ENCODE data around the gene NET1. TPM values are rescaled to one million over a fixed set of nuclear protein-coding genes. Genes with fewer than 3 reads are reported as not detected.

NET1 gene
- total and polyA plus RNA-seq, 2 donors (not counting 3 experiments of a cell fraction or from before 2014, with no cell fraction given): 14.4 to 46.3 TPM

- Histone ChIP-seq H3K4me2 (ENCODE audit: insufficient read depth, low read length) (no peak within 1 kb of the TSS), H3K9me3 (replicated peaks; ENCODE audit: control insufficient read depth, insufficient read depth, low read length) (no peaks in the 10 kb centered on the region), H3K9me1 (replicated peaks; ENCODE audit: control insufficient read depth, extremely low read depth, insufficient read depth, low read length) (no peaks in the 10 kb centered on the region), H3K27me3 (ENCODE audit: control insufficient read depth in 2 of 2, insufficient read depth in 2 of 2, low read length in 2 of 2) (peaks cover under 1 to 2% of the 10 kb centered on the region in 2 experiments), H3K4me1 (ENCODE audit: control insufficient read depth, extremely low read depth, insufficient read depth, low read length) (no peaks in the 10 kb centered on the region), H4K20me1 (replicated peaks; ENCODE audit: control insufficient read depth, extremely low read depth, insufficient read depth, low read length) (no peaks in the 10 kb centered on the region), H2AFZ (ENCODE audit: low read depth, low read length) (no peak within 1 kb of the TSS), H3K4me3 (replicated peaks in 1 of 3; ENCODE audit: insufficient read depth in 1 of 3, low read depth in 1 of 3, low read length in 3 of 3) (no peak within 1 kb of the TSS), H3K9ac (replicated peaks; ENCODE audit: extremely low read depth, insufficient read depth, low read length) (no peak within 1 kb of the TSS), H3K79me2 (ENCODE audit: control insufficient read depth, insufficient read depth, low read length) (no peaks in the 10 kb centered on the region), H3K27ac (ENCODE audit: insufficient read depth, low read depth, low read length) (no peak within 1 kb of the TSS), H3K36me3 (ENCODE audit: control insufficient read depth in 2 of 2, extremely low read depth in 1 of 2, insufficient read depth in 2 of 2, low read length in 2 of 2) (no peaks in the 10 kb centered on the region)
- FAIRE-seq: no peak
- no TSS peak for BruUV-seq (replicated peaks)
- ChIA-PET CTCF (interaction anchor here (0.7 to 1.3 kb wide), 3 partner anchors 9 to 123 kb away, joined by 3 read pairs; no protein-coding TSS in a partner anchor), POLR2A (no interaction called here)
- dilution Hi-C loops (cut with MboI; ENCODE audit: extremely low pct_ligation_motif_present, low sequenced_read_pairs): no loop called here
- TF ChIP-seq CTCF (IDR thresholded peaks at IDR 0.05; ENCODE audit: extremely low read depth in 1 of 2, insufficient read depth in 1 of 2, low read depth in 1 of 2, low read length in 2 of 2) (no peak), POLR2A (IDR thresholded peaks at IDR 0.05; ENCODE audit: low read depth, low read length) (no peak), JUN (IDR thresholded peaks at IDR 0.05; ENCODE audit: borderline replicate concordance, insufficient read depth, insufficient read length, low read depth) (no peak), MYC (IDR thresholded peaks at IDR 0.05; ENCODE audit: low read depth, low read length) (no peak), EZH2 (IDR thresholded peaks at IDR 0.05; ENCODE audit: borderline replicate concordance, low read depth, low read length, severe bottlenecking) (no peak), MAX (IDR thresholded peaks at IDR 0.05; ENCODE audit: insufficient read depth, insufficient read length) (no peak), FOS (IDR thresholded peaks at IDR 0.05; ENCODE audit: borderline replicate concordance, insufficient read depth, low read length) (no peak), POLR2AphosphoS5 (IDR thresholded peaks at IDR 0.05; ENCODE audit: insufficient read depth, low read depth, low read length) (no peak), GATA2 (IDR thresholded peaks at IDR 0.05; ENCODE audit: insufficient read depth, insufficient read length, low read depth, low read length) (no peak)
- intact Hi-C loops (cut with micrococcal nuclease): no loop called here
- DNase-seq (ENCODE audit: low read depth, low spot score): no peak
Observed at GRCh38 chr10:5499493-5500140, 87.3 kb downstream of the NET1 start, which contains the start of gene CALML5. Gene CALML5 (minus strand): TSS chr10:5499570. CDS start chr10:5499438, 132 bp downstream.
